GM19438 (cell line): ENCODE measurements around the gene RTN4.

Experiments used
- ATAC-seq: cut with Tn5 transposase; IDR thresholded peaks from one replicate; pipeline ENCODE4 v1.9.1; 2021; ENCODE audit warnings: low read depth; ENCODE audit not compliant: unreplicated experiment

Gene RTN4

GRCh38 chr2:54975598-54976492 lies 74.4 kb downstream of the RTN4 start:
- ATAC-seq: no peak

GRCh38 chr2:54975175-54975574 lies 75.1 kb downstream of the RTN4 start:
- no peak for ATAC-seq

GRCh38 chr2:54969940-54970338 lies 80.3 kb downstream of the RTN4 start:
- ATAC-seq: no peak

DNA sequence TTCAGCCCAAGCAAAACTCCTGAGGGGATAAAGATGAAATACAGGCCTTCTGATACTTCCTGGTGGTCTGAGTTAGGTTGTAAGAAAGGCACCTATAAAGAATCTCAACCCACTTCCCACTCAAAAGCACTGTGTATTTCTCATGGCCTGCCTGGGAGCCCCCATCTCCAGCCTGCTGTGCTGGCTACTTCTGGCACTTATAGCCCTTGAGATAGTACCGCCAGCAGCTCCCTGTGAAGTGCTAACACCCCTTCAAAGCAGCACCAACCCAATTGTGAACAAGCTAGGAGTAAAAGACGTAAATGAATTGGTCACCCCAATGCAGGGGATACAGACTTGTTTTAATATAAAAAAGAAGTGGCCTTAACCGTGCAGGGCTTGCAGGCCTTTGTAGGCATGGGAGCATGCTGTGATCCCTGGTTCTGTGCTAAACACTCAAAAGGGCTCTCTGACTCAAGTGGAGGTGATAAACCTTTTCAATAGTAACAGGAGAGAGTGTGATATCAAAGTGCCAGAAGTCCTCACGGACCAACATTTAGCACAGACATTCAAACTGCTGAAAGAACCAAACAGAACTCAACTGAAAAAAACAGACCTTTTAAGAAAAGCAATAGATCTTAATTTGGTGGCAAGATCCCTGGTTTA lies 80.8 kb downstream of the RTN4 start:
- no peak for ATAC-seq

GRCh38 chr2:54968561-54969218 lies 81.6 kb downstream of the RTN4 start:
- ATAC-seq: no peak

DNA sequence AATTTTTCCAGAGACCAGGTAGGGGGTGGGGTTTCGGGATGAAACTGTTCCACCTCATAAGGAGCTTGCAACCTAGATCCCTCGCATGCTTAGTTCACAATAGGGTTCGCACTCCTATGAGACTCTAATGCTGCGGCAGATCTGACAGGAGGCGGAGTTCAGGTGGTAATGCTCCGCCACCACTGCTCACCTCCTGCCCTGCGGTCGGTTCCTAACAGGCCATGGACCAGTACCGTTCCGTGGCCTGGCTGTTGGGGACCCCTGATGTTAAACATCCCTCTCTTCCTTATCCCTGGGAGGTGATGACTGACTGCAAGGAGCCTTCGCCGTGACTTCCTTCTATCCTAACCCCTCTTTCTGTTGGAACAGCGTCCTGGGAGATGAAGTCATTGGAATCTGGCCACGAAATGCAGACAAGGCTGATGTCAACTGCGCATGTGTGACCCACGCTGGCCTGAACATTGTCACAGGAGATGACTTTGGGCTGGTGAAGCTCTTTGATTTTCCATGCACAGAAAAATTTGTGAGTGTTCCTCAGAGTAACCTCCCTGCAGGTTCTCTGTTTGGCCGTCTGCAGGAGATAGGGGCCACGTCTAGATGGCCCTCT lies 82.4 kb downstream of the RTN4 start:
- ATAC-seq: no peak

DNA sequence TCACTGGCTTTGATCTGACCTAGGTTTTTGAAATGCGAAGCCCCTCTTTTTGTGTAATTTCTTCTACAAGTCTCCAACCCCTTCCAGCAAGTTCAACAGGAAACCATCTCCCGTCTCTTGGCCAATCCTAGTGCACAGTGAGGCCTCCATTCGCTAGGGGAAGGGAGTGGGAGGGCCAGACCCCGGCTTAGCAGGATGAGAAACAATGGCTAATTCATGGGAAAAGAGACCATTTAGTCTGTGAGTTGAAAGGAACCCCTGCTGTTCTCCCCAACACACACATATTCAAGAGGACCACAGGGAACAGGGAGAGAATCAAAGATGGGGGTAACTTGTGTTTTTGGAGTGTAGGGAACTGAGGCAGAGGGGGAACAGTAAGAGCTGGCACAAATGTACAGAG lies 83.0 kb downstream of the RTN4 start:
- no peak for ATAC-seq

GRCh38 chr2:54966837-54967236 lies 83.4 kb downstream of the RTN4 start:
- no peak for ATAC-seq

DNA sequence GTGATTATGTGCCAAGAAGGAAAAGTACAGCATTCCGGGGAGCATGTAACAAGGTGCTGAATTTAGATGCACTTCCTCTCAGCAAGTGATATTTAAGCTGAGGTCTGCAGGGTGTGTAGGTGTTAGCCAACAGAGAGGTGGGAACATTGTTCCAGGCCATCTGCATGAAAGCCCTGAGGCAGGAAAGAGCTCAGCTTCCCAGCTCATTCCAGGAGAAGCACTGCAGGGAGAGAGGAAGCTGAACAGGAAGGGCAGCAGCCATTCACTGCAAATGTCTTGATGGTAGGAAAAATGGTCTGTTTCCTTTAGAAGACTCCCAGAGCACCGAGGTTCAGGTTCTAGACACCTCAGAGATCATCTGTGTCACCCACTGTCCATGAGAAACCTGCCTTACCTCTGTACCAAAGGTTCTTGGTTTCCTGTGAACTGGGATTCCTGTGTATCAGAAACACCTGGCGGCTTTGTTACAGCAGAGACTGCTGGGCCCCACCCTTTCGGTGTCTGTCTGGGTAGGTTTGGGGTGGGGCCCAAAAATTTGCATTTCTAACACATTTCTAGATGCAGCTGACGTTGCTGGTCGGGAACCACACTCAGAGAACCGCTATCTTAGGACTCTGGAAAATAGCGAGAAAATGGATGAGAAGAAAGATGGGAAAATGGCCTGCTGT lies 84.0 kb downstream of the RTN4 start:
- ATAC-seq: no peak

DNA sequence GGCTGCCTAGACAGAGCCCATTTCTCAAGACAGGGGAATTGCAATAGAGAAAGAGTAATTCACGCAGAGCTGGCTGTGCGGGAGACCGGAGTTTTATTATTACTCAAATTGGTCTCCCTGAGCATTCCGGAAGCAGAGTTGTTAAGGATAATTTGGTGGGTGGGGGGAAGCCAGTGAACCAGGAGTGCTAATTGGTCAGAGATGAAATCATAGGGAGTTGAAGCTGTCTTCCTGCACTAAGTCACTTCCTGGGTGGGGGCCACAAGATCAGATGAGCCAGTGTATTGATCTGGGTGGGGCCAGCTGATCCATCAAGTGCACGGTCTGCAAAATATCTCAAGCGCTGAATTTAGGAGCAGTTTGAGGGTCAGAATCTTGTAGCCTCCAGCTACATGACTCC lies 84.8 kb downstream of the RTN4 start:
- no peak for ATAC-seq

- no peak for ATAC-seq
Observed at GRCh38 chr2:54964816-54965215, 85.4 kb downstream of the RTN4 start.

DNA sequence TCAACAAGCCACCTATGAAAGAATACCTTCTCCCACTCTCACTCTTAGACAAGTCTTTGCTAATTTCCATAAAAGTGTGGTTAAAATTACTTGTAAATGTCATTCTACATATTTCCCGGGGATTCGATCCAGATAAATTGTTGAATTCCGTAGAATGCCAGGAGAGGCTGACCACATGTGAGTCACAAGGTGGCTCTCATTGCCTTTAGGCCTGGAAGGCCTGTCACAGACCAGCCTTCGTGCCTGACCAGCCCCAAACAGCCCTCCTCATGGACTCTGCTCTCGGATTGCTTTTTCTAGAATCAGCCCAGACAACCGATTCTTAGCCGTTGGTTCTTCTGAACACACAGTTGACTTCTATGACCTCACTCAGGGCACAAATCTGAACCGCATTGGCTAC lies 86.0 kb downstream of the RTN4 start:
- ATAC-seq: no peak

GRCh38 chr2:54963476-54963875 lies 86.8 kb downstream of the RTN4 start:
- ATAC-seq: no peak

GRCh38 chr2:54962935-54963440 lies 87.3 kb downstream of the RTN4 start:
- ATAC-seq: no peak

DNA sequence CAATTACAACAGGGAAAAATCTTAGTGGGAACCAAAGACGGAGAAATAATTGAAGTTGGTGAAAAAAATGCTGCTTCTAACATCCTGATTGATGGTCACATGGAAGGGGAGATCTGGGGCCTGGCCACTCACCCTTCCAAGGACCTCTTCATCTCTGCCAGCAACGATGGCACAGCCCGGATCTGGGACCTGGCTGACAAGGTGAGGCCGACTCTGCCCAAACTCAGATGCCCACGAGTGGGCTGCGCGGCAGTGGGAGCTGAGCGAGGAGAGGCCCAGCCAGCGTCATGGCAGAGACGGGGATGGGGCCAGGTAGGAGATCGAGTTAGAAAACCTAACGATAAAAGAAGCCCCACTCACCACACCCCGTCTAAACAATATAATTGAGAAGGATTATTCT lies 87.7 kb downstream of the RTN4 start:
- ATAC-seq: no peak

- no peak for ATAC-seq
Observed at GRCh38 chr2:54960164-54960563, 90.1 kb downstream of the RTN4 start.

GRCh38 chr2:54958717-54959371 lies 91.4 kb downstream of the RTN4 start:
- no peak for ATAC-seq

DNA sequence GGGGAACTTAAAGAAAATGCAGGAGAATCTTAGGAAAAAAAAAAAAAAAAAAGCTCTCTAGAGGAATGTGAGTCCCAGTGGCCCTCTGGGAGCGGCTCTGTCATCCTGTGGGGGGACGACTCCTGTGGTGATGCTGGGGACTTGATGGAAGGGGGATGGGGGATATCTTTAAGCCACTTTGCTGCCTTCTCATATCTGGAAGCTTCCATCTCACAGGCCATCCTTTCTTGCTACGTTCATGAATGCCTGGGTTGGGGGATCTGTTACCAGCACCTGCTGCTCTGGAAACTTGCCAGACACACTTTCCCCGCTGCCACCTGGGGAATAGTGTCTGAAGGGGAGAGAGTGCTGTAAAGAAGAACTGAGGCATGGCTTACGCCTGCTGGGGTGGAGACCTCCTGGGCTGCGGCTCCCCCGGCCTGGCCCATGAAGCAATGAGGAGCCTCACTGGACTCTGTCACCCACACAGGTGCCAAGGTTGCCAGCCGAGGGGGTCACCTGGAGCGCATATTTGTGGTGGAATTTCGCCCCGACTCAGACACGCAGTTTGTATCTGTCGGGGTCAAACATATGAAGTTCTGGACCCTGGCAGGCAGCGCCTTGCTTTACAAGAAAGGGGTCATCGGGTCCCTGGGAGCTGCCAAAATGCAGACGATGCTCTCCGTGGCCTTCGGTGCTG lies 92.8 kb downstream of the RTN4 start:
- no peak for ATAC-seq

DNA sequence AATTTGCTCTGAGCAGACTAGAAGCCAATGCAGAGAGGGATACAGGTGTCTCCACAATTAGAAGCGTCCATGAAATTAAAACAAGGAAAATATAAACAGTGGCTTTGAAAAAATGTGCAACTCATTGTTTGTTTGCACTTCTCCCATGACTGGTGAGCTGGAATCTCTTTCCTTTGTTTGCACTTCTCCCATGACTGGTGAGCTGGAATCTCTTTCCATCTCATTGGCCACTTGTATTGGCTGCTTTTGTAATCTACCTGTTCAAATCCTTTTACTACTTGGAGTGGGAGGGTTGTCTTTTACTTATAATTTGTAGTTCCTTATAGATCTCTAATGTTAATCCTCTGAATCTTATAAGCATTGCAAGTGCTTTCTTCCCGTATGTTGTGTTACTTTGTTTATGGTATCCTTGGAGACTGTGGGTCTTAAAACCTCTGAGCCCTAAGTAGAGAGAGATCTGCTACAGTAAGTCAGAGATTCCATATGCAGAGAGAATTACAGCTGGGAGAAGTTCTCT lies 94.1 kb downstream of the RTN4 start:
- no peak for ATAC-seq
